ENCODE results near the gene RPAP3. TPM values are rescaled to one million over a fixed set of nuclear protein-coding genes. Genes with fewer than 3 reads are reported as not detected.

RPAP3 gene
- total RNA-seq, 2 experiments from 2014 or later, result 21.6 to 53.9 TPM

- H3K79me2 ChIP-seq (ENCODE audit: insufficient read depth, low read depth, low read length), result no peaks in the 10 kb centered on the region
- H3K9me2 ChIP-seq (ENCODE audit: insufficient read depth, low read length), result no peaks in the 10 kb centered on the region
- no peak overlapping the region for H2AFZ ChIP-seq (ENCODE audit: low read length)
- no peak overlapping the region for H3K4me3 ChIP-seq (ENCODE audit: low read depth, low read length, poor library complexity, severe bottlenecking)
- H3K4me1 ChIP-seq (ENCODE audit: insufficient read depth, low read length, poor library complexity, severe bottlenecking), result no peaks in the 10 kb centered on the region
- intact Hi-C loops (cut with micrococcal nuclease; ENCODE audit: unreplicated experiment), result no loop called here
- H3K4me2 ChIP-seq (ENCODE audit: low read length), result no peak overlapping the region
- H3K36me3 ChIP-seq (ENCODE audit: insufficient read depth, low read length), result no peaks in the 10 kb centered on the region
- ChIA-PET POLR2A (interaction anchor here (1.0 kb wide), 1 partner anchor 11 kb away, joined by 3 read pairs; no protein-coding TSS in a partner anchor), CTCF (ENCODE audit: unreplicated experiment) (interaction anchor here (0.8 kb wide), 1 partner anchor 590 kb away, joined by 3 read pairs; no protein-coding TSS in a partner anchor)
- TF ChIP-seq EZH2phosphoT487 (IDR thresholded peaks at IDR 0.05; ENCODE audit: borderline replicate concordance, low read depth, low read length), result no peak
- TF ChIP-seq, protein P1, sequence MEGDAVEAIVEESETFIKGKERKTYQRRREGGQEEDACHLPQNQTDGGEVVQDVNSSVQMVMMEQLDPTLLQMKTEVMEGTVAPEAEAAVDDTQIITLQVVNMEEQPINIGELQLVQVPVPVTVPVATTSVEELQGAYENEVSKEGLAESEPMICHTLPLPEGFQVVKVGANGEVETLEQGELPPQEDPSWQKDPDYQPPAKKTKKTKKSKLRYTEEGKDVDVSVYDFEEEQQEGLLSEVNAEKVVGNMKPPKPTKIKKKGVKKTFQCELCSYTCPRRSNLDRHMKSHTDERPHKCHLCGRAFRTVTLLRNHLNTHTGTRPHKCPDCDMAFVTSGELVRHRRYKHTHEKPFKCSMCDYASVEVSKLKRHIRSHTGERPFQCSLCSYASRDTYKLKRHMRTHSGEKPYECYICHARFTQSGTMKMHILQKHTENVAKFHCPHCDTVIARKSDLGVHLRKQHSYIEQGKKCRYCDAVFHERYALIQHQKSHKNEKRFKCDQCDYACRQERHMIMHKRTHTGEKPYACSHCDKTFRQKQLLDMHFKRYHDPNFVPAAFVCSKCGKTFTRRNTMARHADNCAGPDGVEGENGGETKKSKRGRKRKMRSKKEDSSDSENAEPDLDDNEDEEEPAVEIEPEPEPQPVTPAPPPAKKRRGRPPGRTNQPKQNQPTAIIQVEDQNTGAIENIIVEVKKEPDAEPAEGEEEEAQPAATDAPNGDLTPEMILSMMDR (conservative IDR thresholded peaks at IDR 0.05; ENCODE audit: low read length), result no peak
- H4K20me1 ChIP-seq (ENCODE audit: insufficient read depth, low read length), result no peaks in the 10 kb centered on the region
- H3K9me3 ChIP-seq (ENCODE audit: low read length), result no peaks in the 10 kb centered on the region
- BruUV-seq (replicated peaks), result no TSS peak
- H3K27ac ChIP-seq (ENCODE audit: low read depth, low read length, poor library complexity, severe bottlenecking), result no peak overlapping the region
- DNase-seq (ENCODE audit: low spot score), result no peak
Measured at GRCh38 chr12:47621960-47622359, 83.9 kb downstream of the RPAP3 start.

- no TSS peak for BruUV-seq (replicated peaks)
- CTCF ChIA-PET (ENCODE audit: unreplicated experiment), result no interaction called here
- no peak overlapping the region for H3K4me3 ChIP-seq (ENCODE audit: low read depth, low read length, poor library complexity, severe bottlenecking)
Measured at GRCh38 chr12:47617476-47617875, 88.4 kb downstream of the RPAP3 start.

GRCh38 chr12:47616440-47616839 lies 89.4 kb downstream of the RPAP3 start:
- BruUV-seq (replicated peaks), result no TSS peak
- POLR2A ChIA-PET, result no interaction called here

More at GRCh38 chr12:47617476-47617875, 88.4 kb downstream of the RPAP3 start:
- POLR2A ChIA-PET, result no interaction called here
- Histone ChIP-seq H3K27ac (ENCODE audit: low read depth, low read length, poor library complexity, severe bottlenecking) (no peak overlapping the region), H3K79me2 (ENCODE audit: insufficient read depth, low read depth, low read length) (no peaks in the 10 kb centered on the region), H3K4me2 (ENCODE audit: low read length) (no peak overlapping the region), H2AFZ (ENCODE audit: low read length) (no peak overlapping the region), H3K9me3 (ENCODE audit: low read length) (0 out of 2 replicates have a peak, but pooled peaks cover 15% of the 10 kb centered on the region), H3K36me3 (ENCODE audit: insufficient read depth, low read length) (no peaks in the 10 kb centered on the region), H4K20me1 (ENCODE audit: insufficient read depth, low read length) (no peaks in the 10 kb centered on the region), H3K9me2 (ENCODE audit: insufficient read depth, low read length) (no peaks in the 10 kb centered on the region), H3K4me1 (ENCODE audit: insufficient read depth, low read length, poor library complexity, severe bottlenecking) (no peaks in the 10 kb centered on the region)
- intact Hi-C loops (cut with micrococcal nuclease; ENCODE audit: unreplicated experiment), result no loop called here
- no peak for TF ChIP-seq EZH2phosphoT487 (IDR thresholded peaks at IDR 0.05; ENCODE audit: borderline replicate concordance, low read depth, low read length)
- TF ChIP-seq, protein P1 (conservative IDR thresholded peaks at IDR 0.05; ENCODE audit: low read length), result no peak
- no peak for DNase-seq (ENCODE audit: low spot score)

More at GRCh38 chr12:47616440-47616839, 89.4 kb downstream of the RPAP3 start:
- Histone ChIP-seq H3K9me3 (ENCODE audit: low read length) (peaks cover 20% of the 10 kb centered on the region; the same call in 1 of the 2 replicates), H4K20me1 (ENCODE audit: insufficient read depth, low read length) (no peaks in the 10 kb centered on the region), H3K4me2 (ENCODE audit: low read length) (no peak overlapping the region), H3K4me1 (ENCODE audit: insufficient read depth, low read length, poor library complexity, severe bottlenecking) (no peaks in the 10 kb centered on the region), H3K27ac (ENCODE audit: low read depth, low read length, poor library complexity, severe bottlenecking) (no peak overlapping the region), H3K9me2 (ENCODE audit: insufficient read depth, low read length) (no peaks in the 10 kb centered on the region), H3K79me2 (ENCODE audit: insufficient read depth, low read depth, low read length) (no peaks in the 10 kb centered on the region), H2AFZ (ENCODE audit: low read length) (no peak overlapping the region), H3K36me3 (ENCODE audit: insufficient read depth, low read length) (no peaks in the 10 kb centered on the region), H3K4me3 (ENCODE audit: low read depth, low read length, poor library complexity, severe bottlenecking) (no peak overlapping the region)
- no peak for TF ChIP-seq EZH2phosphoT487 (IDR thresholded peaks at IDR 0.05; ENCODE audit: borderline replicate concordance, low read depth, low read length)
- TF ChIP-seq, protein P1 (conservative IDR thresholded peaks at IDR 0.05; ENCODE audit: low read length), result no peak
- CTCF ChIA-PET (ENCODE audit: unreplicated experiment), result no interaction called here
- intact Hi-C loops (cut with micrococcal nuclease; ENCODE audit: unreplicated experiment), result no loop called here
- DNase-seq (ENCODE audit: low spot score), result no peak
